ENCODE measurements around the gene TTLL1. TPM values are rescaled to one million over a fixed set of nuclear protein-coding genes. Genes with fewer than 3 reads are reported as not detected.

TTLL1 gene
- total RNA-seq, result 7.3 TPM
- long read RNA-seq, partial matches to known transcripts, result 0 of 4 reads
- long read RNA-seq, other reads (novel, unspliced or antisense), result 0 of 4 reads

DNA sequence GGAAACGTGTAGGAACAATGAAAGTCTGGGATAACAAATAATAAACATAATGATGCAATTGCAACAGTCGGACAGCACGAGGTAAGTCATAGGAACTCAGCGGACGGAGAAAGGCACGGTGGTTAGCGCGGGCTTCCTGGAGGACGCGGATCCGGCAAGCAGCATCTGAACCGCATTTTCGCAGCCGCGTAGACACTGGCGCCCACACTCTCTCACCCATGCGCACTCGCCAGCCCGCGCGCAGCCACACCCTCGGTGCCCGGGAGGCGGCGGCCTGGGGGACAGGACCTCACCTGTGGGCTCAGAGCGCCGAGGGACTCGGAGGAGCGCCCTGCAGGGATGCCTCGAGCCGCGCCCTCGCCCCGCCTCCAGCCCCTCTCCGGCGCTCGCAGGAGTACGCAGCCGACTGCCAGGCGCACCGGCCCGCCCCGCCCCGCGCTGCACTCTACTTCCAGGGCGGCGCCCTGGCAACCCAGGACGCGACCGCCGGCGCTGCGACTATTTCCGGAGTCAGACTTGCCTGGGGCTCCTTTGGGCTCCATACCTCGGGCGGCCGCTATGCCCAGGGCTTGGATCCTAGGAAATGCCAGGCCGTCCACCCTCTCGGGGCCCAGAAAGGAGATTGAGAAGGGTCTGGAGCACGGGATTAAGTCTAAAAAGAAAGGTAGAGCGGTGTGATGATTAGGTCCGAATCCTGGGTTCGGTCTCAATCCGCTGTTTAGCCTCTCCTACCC is at the start of gene TTLL1:
Gene TTLL1 (minus strand): TSS at position 408 of the 734 bp plus-strand sequence. CDS start 13,805 bp downstream, outside the sequence.
- ATAC-seq (peak; percentile 93), DNase-seq (ENCODE audit: missing footprints) (peak; percentile 96)
- intact Hi-C loops (cut with DNase I), result loop anchor here (5.0 kb wide), 1 partner anchor 222 kb away; no protein-coding TSS in a partner anchor

GRCh38 chr22:43136801-43137200 is 47.6 kb upstream of the TTLL1 start:
- intact Hi-C loops (cut with DNase I), result loop anchor here (10.0 kb wide), 1 partner anchor 272 kb away; no protein-coding TSS in a partner anchor
- peak; percentile 60 for ATAC-seq
- peak; percentile 58 for DNase-seq (ENCODE audit: missing footprints)

DNA sequence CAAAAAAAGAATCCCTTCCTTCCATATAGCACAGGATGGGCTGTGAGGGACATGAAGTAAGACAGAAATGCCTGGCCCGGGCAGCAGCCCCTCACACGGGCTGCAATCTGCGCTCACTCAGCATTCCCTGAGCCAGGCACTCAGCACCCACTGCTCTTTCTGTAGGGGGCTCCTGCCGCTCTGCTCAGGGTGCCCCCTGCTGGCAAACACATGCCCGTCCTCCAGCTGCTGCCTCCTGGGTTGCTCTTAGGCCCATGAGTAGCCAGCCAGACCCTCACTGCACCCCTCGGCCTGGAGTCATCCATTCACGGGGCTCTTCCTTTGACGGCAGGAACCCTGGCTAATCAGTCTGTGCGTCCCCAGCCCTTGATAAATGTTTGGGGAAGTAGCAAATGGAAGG is 47.1 kb upstream of the TTLL1 start:
- DNase-seq (ENCODE audit: missing footprints) (peak; percentile 72), ATAC-seq (peak; percentile 36)
- intact Hi-C loops (cut with DNase I), result loop anchor here (10.0 kb wide), 1 partner anchor 271 kb away; no protein-coding TSS in a partner anchor

DNA sequence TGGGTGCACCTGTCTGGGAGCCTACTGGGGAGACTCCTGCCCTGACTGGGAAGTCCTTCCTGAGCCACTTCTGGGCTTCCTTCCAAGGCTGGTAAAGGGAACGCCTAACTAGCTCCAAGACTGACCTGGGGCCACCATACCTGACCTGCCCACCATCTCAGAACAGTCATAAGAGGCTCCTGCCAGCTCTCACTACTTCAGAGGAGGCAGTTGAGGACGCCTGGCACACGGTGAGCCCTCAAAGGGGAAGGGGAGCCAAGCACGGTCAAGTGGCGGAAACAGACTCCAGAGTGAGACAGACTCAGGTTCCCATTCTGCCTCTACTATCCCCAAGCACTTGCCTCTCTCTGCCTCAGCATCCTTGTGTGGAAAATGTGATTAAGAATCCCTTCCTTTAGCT is 46.4 kb upstream of the TTLL1 start:
- ATAC-seq (no peak), DNase-seq (ENCODE audit: missing footprints) (peak; percentile 4)
- intact Hi-C loops (cut with DNase I), result loop anchor here (10.0 kb wide), 1 partner anchor 271 kb away; no protein-coding TSS in a partner anchor

DNA sequence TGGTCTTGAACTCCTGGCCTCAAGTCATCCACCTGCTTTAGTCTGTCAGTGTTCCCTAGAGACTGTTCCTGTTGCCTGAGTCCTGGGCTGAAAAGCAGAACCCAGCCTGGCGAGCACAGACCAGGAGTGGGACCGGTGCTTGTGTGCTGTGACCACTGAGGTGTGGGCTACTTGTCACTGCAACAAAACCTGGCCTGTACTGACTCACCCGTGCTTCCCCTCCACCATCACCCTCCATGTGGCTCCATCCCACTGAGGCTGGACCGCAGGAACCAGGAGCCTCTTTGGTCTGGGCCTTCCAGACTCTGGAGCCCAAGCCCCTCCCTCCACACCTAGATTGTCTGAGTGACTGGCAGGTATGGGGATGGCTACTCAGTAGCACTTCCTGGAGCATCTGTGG is 45.4 kb upstream of the TTLL1 start:
- no peak for ATAC-seq
- intact Hi-C loops (cut with DNase I), result loop anchor here (10.0 kb wide), 1 partner anchor 270 kb away; no protein-coding TSS in a partner anchor
- DNase-seq (ENCODE audit: missing footprints), result peak; percentile 22

GRCh38 chr22:43133401-43133800 is 44.2 kb upstream of the TTLL1 start:
- DNase-seq (ENCODE audit: missing footprints) (peak; percentile 1), ATAC-seq (no peak)
- intact Hi-C loops (cut with DNase I), result loop anchor here (10.0 kb wide), 1 partner anchor 269 kb away; no protein-coding TSS in a partner anchor

GRCh38 chr22:43131773-43132501 is 42.7 kb upstream of the TTLL1 start:
- intact Hi-C loops (cut with DNase I), result loop anchor here (10.0 kb wide), 1 partner anchor 267 kb away; no protein-coding TSS in a partner anchor
- ATAC-seq (peak; percentile 68), DNase-seq (ENCODE audit: missing footprints) (peak; percentile 84)

- no peak for ATAC-seq
- intact Hi-C loops (cut with DNase I), result loop anchor here (10.0 kb wide), 1 partner anchor 265 kb away; no protein-coding TSS in a partner anchor
- DNase-seq (ENCODE audit: missing footprints), result no peak
Measured at GRCh38 chr22:43129426-43130425, 40.5 kb upstream of the TTLL1 start.

- intact Hi-C loops (cut with DNase I), result no loop called here
- no peak for DNase-seq (ENCODE audit: missing footprints)
- no peak for ATAC-seq
Measured at GRCh38 chr22:43128928-43129424, 39.8 kb upstream of the TTLL1 start.

DNA sequence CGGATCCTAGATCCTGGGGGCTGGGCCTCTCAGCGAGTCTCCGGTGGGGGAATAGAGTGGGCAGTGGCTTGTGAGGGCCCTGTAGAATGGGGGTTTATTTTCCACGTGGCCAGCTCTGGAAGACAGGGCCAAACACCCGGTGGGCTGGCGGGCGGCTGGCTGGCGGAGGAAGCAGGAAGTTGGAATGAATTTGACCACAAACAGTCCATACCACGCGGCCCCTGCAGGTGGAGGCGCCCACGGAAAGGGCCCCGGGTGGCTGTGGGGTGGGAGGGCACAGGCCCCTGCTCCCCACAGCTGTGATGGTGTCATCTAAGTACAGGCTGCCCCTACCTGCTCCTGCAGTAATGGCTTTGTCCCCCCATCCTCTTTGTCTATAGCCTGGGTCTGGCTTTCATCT is 38.9 kb upstream of the TTLL1 start:
- ATAC-seq, result no peak
- intact Hi-C loops (cut with DNase I), result no loop called here
- DNase-seq (ENCODE audit: missing footprints), result no peak

- DNase-seq (ENCODE audit: missing footprints), result no peak
- intact Hi-C loops (cut with DNase I), result no loop called here
- no peak for ATAC-seq
Measured at GRCh38 chr22:43127166-43127908, 38.1 kb upstream of the TTLL1 start.

DNA sequence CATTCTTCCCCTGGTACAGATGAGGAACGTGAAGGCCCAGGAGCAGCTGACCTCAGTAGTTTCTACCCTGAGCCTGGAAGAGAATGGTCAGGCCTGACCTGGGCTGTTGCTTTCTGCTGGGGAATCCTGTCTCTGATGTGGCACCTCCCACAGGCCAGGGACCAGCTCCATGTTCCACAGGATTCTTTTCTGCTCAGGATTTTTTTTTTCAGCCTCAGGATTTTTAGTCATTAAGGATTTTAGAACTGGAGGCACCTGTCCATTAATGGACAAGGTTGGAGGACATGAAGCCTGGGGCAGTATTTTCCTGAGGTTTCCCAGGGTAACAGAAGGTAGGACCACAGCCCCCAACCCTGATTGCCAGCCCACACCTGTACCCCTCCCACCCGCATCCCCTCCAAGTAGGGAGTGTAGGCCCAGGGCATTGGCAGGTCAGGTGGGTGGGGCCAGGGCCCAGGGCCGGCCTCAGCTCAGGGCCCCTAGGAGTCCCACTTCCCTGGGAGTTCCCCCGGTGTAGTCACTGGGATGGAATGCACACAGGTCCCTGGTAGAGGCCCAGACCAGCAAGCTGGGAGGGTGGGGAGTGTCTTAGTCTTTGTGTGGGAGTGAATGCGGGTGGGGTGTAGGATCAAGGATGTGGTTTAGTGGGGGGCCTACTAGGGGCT is 37.4 kb upstream of the TTLL1 start:
- ATAC-seq, result no peak
- intact Hi-C loops (cut with DNase I), result no loop called here
- no peak for DNase-seq (ENCODE audit: missing footprints)

GRCh38 chr22:43118953-43119458 is 29.8 kb upstream of the TTLL1 start:
- intact Hi-C loops (cut with DNase I), result no loop called here
- DNase-seq (ENCODE audit: missing footprints), result no peak
- ATAC-seq, result no peak

- no peak for DNase-seq (ENCODE audit: missing footprints)
- peak; percentile 6 for ATAC-seq
- intact Hi-C loops (cut with DNase I), result no loop called here
Measured at GRCh38 chr22:43118024-43118849, 29.0 kb upstream of the TTLL1 start.

GRCh38 chr22:43116932-43117331 is 27.7 kb upstream of the TTLL1 start:
- intact Hi-C loops (cut with DNase I), result no loop called here
- no peak for ATAC-seq
- no peak for DNase-seq (ENCODE audit: missing footprints)

DNA sequence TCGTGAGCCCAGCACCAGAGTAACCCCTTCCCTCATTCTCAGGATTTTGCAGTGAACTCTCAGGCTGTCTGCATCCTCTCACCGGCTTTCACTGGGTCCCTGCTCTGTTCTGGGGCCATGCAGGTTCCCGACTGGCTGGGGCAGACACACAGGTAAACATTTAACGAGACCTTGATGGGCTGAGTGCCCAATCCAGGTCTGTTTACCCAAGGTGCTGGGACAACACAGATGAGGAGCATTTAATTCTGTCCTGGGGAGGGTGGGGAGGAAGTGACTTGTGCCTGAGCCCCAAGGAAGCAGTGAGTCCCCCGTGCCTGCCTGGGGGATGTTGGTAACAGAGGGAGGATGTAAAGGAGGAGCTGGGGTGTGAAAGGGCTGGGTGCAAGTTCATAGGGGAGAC is 25.8 kb upstream of the TTLL1 start:
- DNase-seq (ENCODE audit: missing footprints) (no peak), ATAC-seq (no peak)
- intact Hi-C loops (cut with DNase I), result no loop called here

Measured in Right ventricle myocardium inferior (tissue), 1 donor.